Hepatic stellate cell (primary cell): Measurements from ENCODE around the gene MAPK6.
"Not testable (repeated sequence)": the region's sequence is repeated elsewhere in the genome, so short reads cannot be mapped to it uniquely, and the experiment has no call there.

ENCODE experiments used
- DNase-seq: peaks from one replicate; pipeline ENCODE4 v3.0.0; 2011; ENCODE audit warnings: low spot score

The MAPK6 gene

GRCh38 chr15:52080031-52080430, 61.0 kb downstream of the MAPK6 start:
- no peak for DNase-seq

- DNase-seq: no peak
Measured at GRCh38 chr15:52080706-52081392, 61.8 kb downstream of the MAPK6 start.

- no peak for DNase-seq
Measured at GRCh38 chr15:52082197-52083036, 63.4 kb downstream of the MAPK6 start.

- not testable (repeated sequence) for DNase-seq
Measured at GRCh38 chr15:52083037-52083359, 64.0 kb downstream of the MAPK6 start.

- DNase-seq: no peak
Measured at GRCh38 chr15:52083603-52084002, 64.6 kb downstream of the MAPK6 start.

- no peak for DNase-seq
Measured at GRCh38 chr15:52085299-52085698, 66.3 kb downstream of the MAPK6 start.

GRCh38 chr15:52086011-52086786, 67.2 kb downstream of the MAPK6 start:
- no peak for DNase-seq

- no peak for DNase-seq
Measured at GRCh38 chr15:52090193-52090592, 71.2 kb downstream of the MAPK6 start.

GRCh38 chr15:52093167-52093538, 74.1 kb downstream of the MAPK6 start:
- no peak for DNase-seq

GRCh38 chr15:52093539-52094510, 74.8 kb downstream of the MAPK6 start:
- DNase-seq: peak; percentile 51

GRCh38 chr15:52094811-52095584, 76.0 kb downstream of the MAPK6 start:
- DNase-seq: no peak

GRCh38 chr15:52095597-52096262, 76.7 kb downstream of the MAPK6 start:
- DNase-seq: peak; percentile 54

GRCh38 chr15:52096536-52096935, 77.5 kb downstream of the MAPK6 start:
- DNase-seq: not testable (repeated sequence)

GRCh38 chr15:52097180-52097579, 78.2 kb downstream of the MAPK6 start:
- DNase-seq: no peak

- DNase-seq: no peak
Measured at GRCh38 chr15:52098323-52098722, 79.3 kb downstream of the MAPK6 start.

- no peak for DNase-seq
Measured at GRCh38 chr15:52099651-52100272, 80.7 kb downstream of the MAPK6 start.

GRCh38 chr15:52100807-52101442, 81.9 kb downstream of the MAPK6 start:
- DNase-seq: peak; percentile 72

- no peak for DNase-seq
Measured at GRCh38 chr15:52101542-52102323, 82.7 kb downstream of the MAPK6 start.

- no peak for DNase-seq
Measured at GRCh38 chr15:52102463-52102862, 83.4 kb downstream of the MAPK6 start.
